Epidermal melanocyte (primary cell): ENCODE results near the gene CACNA2D3.

ENCODE experiments used
- DNase-seq: peaks from one replicate; pipeline ENCODE4 v3.0.0; 2011; ENCODE audit warnings: low spot score; ENCODE audit not compliant: insufficient read length

Gene CACNA2D3

GRCh38 chr3:54366007-54366750 lies 243.8 kb downstream of the CACNA2D3 start:
- no peak for DNase-seq

- no peak for DNase-seq
Measured at GRCh38 chr3:54366839-54367238, 244.5 kb downstream of the CACNA2D3 start.

GRCh38 chr3:54372232-54372631 lies 249.9 kb downstream of the CACNA2D3 start:
- no peak for DNase-seq

GRCh38 chr3:54374214-54374852 lies 252.0 kb downstream of the CACNA2D3 start:
- DNase-seq, result no peak

GRCh38 chr3:54376142-54376807 lies 253.9 kb downstream of the CACNA2D3 start:
- DNase-seq, result no peak

- no peak for DNase-seq
Measured at GRCh38 chr3:54376939-54377578, 254.7 kb downstream of the CACNA2D3 start.

GRCh38 chr3:54378184-54378583 lies 255.8 kb downstream of the CACNA2D3 start:
- no peak for DNase-seq

GRCh38 chr3:54384279-54384678 lies 261.9 kb downstream of the CACNA2D3 start:
- DNase-seq, result no peak

GRCh38 chr3:54390582-54390981 lies 268.2 kb downstream of the CACNA2D3 start:
- no peak for DNase-seq

- no peak for DNase-seq
Measured at GRCh38 chr3:54393150-54393549, 270.8 kb downstream of the CACNA2D3 start.

- no peak for DNase-seq
Measured at GRCh38 chr3:54408328-54408727, 286.0 kb downstream of the CACNA2D3 start.

- DNase-seq, result no peak
Measured at GRCh38 chr3:54421943-54422342, 299.6 kb downstream of the CACNA2D3 start.

- no peak for DNase-seq
Measured at GRCh38 chr3:54424292-54424691, 301.9 kb downstream of the CACNA2D3 start.

- no peak for DNase-seq
Measured at GRCh38 chr3:54426381-54426780, 304.0 kb downstream of the CACNA2D3 start.

GRCh38 chr3:54427501-54427900 lies 305.1 kb downstream of the CACNA2D3 start:
- DNase-seq, result no peak

- peak; percentile 65 for DNase-seq
Measured at GRCh38 chr3:54427941-54428871, 305.9 kb downstream of the CACNA2D3 start.

- DNase-seq, result no peak
Measured at GRCh38 chr3:54432975-54433374, 310.6 kb downstream of the CACNA2D3 start.

GRCh38 chr3:54433846-54434245 lies 311.5 kb downstream of the CACNA2D3 start:
- no peak for DNase-seq

- no peak for DNase-seq
Measured at GRCh38 chr3:54434756-54435155, 312.4 kb downstream of the CACNA2D3 start.

- DNase-seq, result no peak
Measured at GRCh38 chr3:54437271-54437670, 314.9 kb downstream of the CACNA2D3 start.
